CD14-positive monocyte (primary cell): ENCODE results near the gene ASTN2. TPM values are rescaled to one million over a fixed set of nuclear protein-coding genes. Genes with fewer than 3 reads are reported as not detected.
A peak's percentile ranks its signal among the peaks of the same experiment; 100 is the strongest.

Experiments
- DNase-seq, 3 donors: peaks; one replicate each; pipeline ENCODE4 v3.0.0-alpha.2; 2011 to 2022
- H2AFZ ChIP-seq: 2 replicates; pipeline ENCODE4 v1.6.0; 2012; ENCODE audit warnings: mild to moderate bottlenecking, low read depth, low read length, inconsistent platforms; ENCODE audit not compliant: insufficient read depth, poor library complexity, severe bottlenecking
- H3K27ac ChIP-seq, 2 donors: 1 replicate in 1 of 2; 2 replicates in 1 of 2; pipeline ENCODE4 v1.5.1; 2012 to 2013; ENCODE audit warnings: low read length in 2 of 2, control low read depth in 1 of 2, inconsistent platforms in 1 of 2, low read depth in 1 of 2, mild to moderate bottlenecking in 1 of 2
- H3K27me3 ChIP-seq, 2 donors: one replicate each; pipeline versions ENCODE4 v1.6.0 to v1.6.1; 2011 to 2013; ENCODE audit warnings: low read length in 2 of 2; ENCODE audit not compliant: control insufficient read depth in 2 of 2, insufficient read depth in 2 of 2
- H3K36me3 ChIP-seq, 2 donors: replicated peaks in 1 of 2; 1 replicate in 1 of 2; 2 replicates in 1 of 2; pipeline versions ENCODE4 v1.5.1 to v1.6.1; 2012 to 2013; ENCODE audit warnings: low read length in 2 of 2, control low read depth in 1 of 2, inconsistent platforms in 1 of 2, mild to moderate bottlenecking in 1 of 2; ENCODE audit not compliant: insufficient read depth in 2 of 2, control insufficient read depth in 1 of 2
- H3K4me1 ChIP-seq, 2 donors: 1 replicate in 1 of 2; 2 replicates in 1 of 2; pipeline versions ENCODE4 v1.5.1 to v1.6.1; 2012 to 2013; ENCODE audit warnings: low read length in 2 of 2, control low read depth in 1 of 2, inconsistent platforms in 1 of 2, mild to moderate bottlenecking in 1 of 2, moderate library complexity in 1 of 2; ENCODE audit not compliant: insufficient read depth in 2 of 2, control insufficient read depth in 1 of 2
- H3K4me2 ChIP-seq: replicated peaks from 2 replicates; pipeline ENCODE3; 2012; ENCODE audit warnings: low read length, moderate library complexity, mild to moderate bottlenecking; ENCODE audit not compliant: poor library complexity, severe bottlenecking; ENCODE audit errors: extremely low read depth
- H3K4me3 ChIP-seq, 3 experiments: fragments of 200-600 bp in 1 of 3; sonication (generic) in 1 of 3; replicated peaks in 1 of 3; 1 replicate in 2 of 3; 2 replicates in 1 of 3; pipeline ENCODE4 v1.5.1; 2011 to 2013; ENCODE audit warnings: low read length in 3 of 3, mild to moderate bottlenecking in 3 of 3, control low read depth in 2 of 3, low read depth in 2 of 3, inconsistent platforms in 1 of 3, moderate library complexity in 1 of 3
- H3K79me2 ChIP-seq: 2 replicates; pipeline ENCODE4 v1.6.0; 2012; ENCODE audit warnings: mild to moderate bottlenecking, control low read depth, inconsistent platforms, low read length, moderate library complexity; ENCODE audit not compliant: insufficient read depth
- H3K9ac ChIP-seq: 2 replicates; pipeline ENCODE4 v1.6.0; 2017; ENCODE audit warnings: low read length, mild to moderate bottlenecking; ENCODE audit not compliant: insufficient read depth, poor library complexity, severe bottlenecking
- H3K9me3 ChIP-seq, 2 donors: replicated peaks in 1 of 2; 1 replicate in 1 of 2; 2 replicates in 1 of 2; pipeline versions ENCODE4 v1.5.1 to v1.6.1; 2012 to 2013; ENCODE audit warnings: low read length in 2 of 2, control low read depth in 1 of 2; ENCODE audit not compliant: control insufficient read depth in 1 of 2, insufficient read depth in 1 of 2
- H4K20me1 ChIP-seq: 2 replicates; pipeline ENCODE4 v1.6.0; 2012; ENCODE audit warnings: mild to moderate bottlenecking, low read length, control low read depth, moderate library complexity; ENCODE audit not compliant: insufficient read depth
- H3K27ac Mint-ChIP-seq, 7 donors: one replicate each; pipeline ENCODE4 v1.8.0; 2020; ENCODE audit warnings: mild to moderate bottlenecking in 7 of 7, mixed read lengths in 7 of 7, moderate library complexity in 6 of 7, inconsistent platforms in 2 of 7
- H3K27me3 Mint-ChIP-seq, 3 donors: one replicate each; pipeline ENCODE4 v1.8.0; 2021 to 2022; ENCODE audit warnings: low read depth in 3 of 3, mild to moderate bottlenecking in 3 of 3, mixed read lengths in 3 of 3, moderate library complexity in 3 of 3, inconsistent platforms in 1 of 3
- H3K36me3 Mint-ChIP-seq, 2 donors: one replicate each; pipeline ENCODE4 v1.8.0; 2020; ENCODE audit warnings: mixed read lengths in 2 of 2, inconsistent platforms in 1 of 2, mild to moderate bottlenecking in 1 of 2
- H3K4me1 Mint-ChIP-seq: one replicate; pipeline ENCODE4 v1.8.0; 2020; ENCODE audit warnings: mild to moderate bottlenecking, mixed read lengths
- H3K4me3 Mint-ChIP-seq, 2 donors: one replicate each; pipeline ENCODE4 v1.8.0; 2020; ENCODE audit warnings: mild to moderate bottlenecking in 2 of 2, mixed read lengths in 2 of 2, moderate library complexity in 1 of 2
- H3K9me3 Mint-ChIP-seq, 7 donors: one replicate each; pipeline ENCODE4 v1.8.0; 2020 to 2022; ENCODE audit warnings: mixed read lengths in 7 of 7, mild to moderate bottlenecking in 6 of 7, moderate library complexity in 6 of 7, inconsistent platforms in 2 of 7
- CTCF ChIP-seq: fragments of 200-600 bp; IDR thresholded peaks from one replicate; pipeline ENCODE4 v1.8.0; 2022; ENCODE audit warnings: antibody characterized with exemption, mild to moderate bottlenecking
- WGBS: methylation state at CpG from one replicate; pipeline ENCODE4 v1.1.5; 2013; ENCODE audit warnings: missing lambda C conversion rate; ENCODE audit not compliant: insufficient coverage; 5-methylcytosine and 5-hydroxymethylcytosine counted together
- intact Hi-C, 2 donors: fragments of 100-400 bp; cut with micrococcal nuclease; formaldehyde crosslinking; loops; one replicate each; pipeline versions ENCODE4 v1.15.0 to v1.15.1; 2023
- polyA plus RNA-seq, 3 donors: library from polyadenylated mRNA; depleted of rRNA in 1 of 3; unstranded in 2 of 3; stranded (reverse) in 1 of 3; fragments of 300-500 nt in 2 of 3; fragments of >200 nt in 1 of 3; fragmentation: Illumina TruSeq in 2 of 3; gene quantifications; 1 replicate in 2 of 3; 2 replicates in 1 of 3; pipeline ENCODE4 v1.2.3, GENCODE V29; 2012 to 2021

Gene ASTN2
- polyA plus RNA-seq, 3 donors, result not detected

GRCh38 chr9:116504893-116505480, 909.9 kb downstream of the ASTN2 start:
- Mint-ChIP-seq H3K4me3 (peak overlapping the region in 1 of 2 donors; percentile 35), H3K27ac (peak overlapping the region in 2 of 7 donors; percentile 26 to 49), H3K4me1 (peaks cover 14% of the 10 kb centered on the region), H3K36me3 (no peaks in the 10 kb centered on the region), H3K9me3 (peaks cover 0 to 20% (median 6%) of the 10 kb centered on the region in 7 donors), H3K27me3 (peaks cover 4 to 8% (median 6%) of the 10 kb centered on the region in 3 donors)
- WGBS, result 71% methylated on average over 1 of the region's 5 CpGs
- Histone ChIP-seq H3K9ac (no peak overlapping the region), H3K27ac (no peak overlapping the region), H3K9me3 (no peaks in the 10 kb centered on the region), H4K20me1 (no peaks in the 10 kb centered on the region), H3K4me3 (no peak overlapping the region), H3K36me3 (no peaks in the 10 kb centered on the region), H3K79me2 (no peaks in the 10 kb centered on the region), H3K4me2 (no peak overlapping the region), H3K27me3 (no peaks in the 10 kb centered on the region), H3K4me1 (peaks cover 0 to 14% of the 10 kb centered on the region in 2 donors), H2AFZ (no peak overlapping the region)
- intact Hi-C loops, result no loop called here
- TF ChIP-seq CTCF, result no peak
- DNase-seq, result peak in 2 of 3 donors; percentile 44 to 64

GRCh38 chr9:116504081-116504480, 910.8 kb downstream of the ASTN2 start:
- Mint-ChIP-seq H3K4me3 (no peak overlapping the region), H3K27ac (peak overlapping the region in 1 of 7 donors; percentile 10), H3K36me3 (no peaks in the 10 kb centered on the region), H3K9me3 (peaks cover 0 to 17% (median 5%) of the 10 kb centered on the region in 7 donors), H3K27me3 (peaks cover 7 to 13% (median 7%) of the 10 kb centered on the region in 3 donors), H3K4me1 (peaks cover 14% of the 10 kb centered on the region)
- Histone ChIP-seq H2AFZ (no peak overlapping the region), H3K4me1 (peaks cover 0 to 14% of the 10 kb centered on the region in 2 donors), H3K27me3 (no peaks in the 10 kb centered on the region), H3K79me2 (no peaks in the 10 kb centered on the region), H3K9ac (no peak overlapping the region), H3K4me2 (no peak overlapping the region), H3K4me3 (no peak overlapping the region), H3K9me3 (no peaks in the 10 kb centered on the region), H3K27ac (no peak overlapping the region), H3K36me3 (no peaks in the 10 kb centered on the region), H4K20me1 (no peaks in the 10 kb centered on the region)
- TF ChIP-seq CTCF, result no peak
- DNase-seq, result no peak
- intact Hi-C loops, result no loop called here
- WGBS, result no CpG with 5 or more reads among the region's 3 CpGs
